H1 (cell line): ENCODE measurements around the gene MYLK. TPM values are rescaled to one million over a fixed set of nuclear protein-coding genes. Genes with fewer than 3 reads are reported as not detected.

Source experiments
- CTCF ChIA-PET: fragments of 300-600 bp; sonication (Branson Sonifier 250); formaldehyde crosslinking; loops from one replicate; lab custom pipeline; 2021; ENCODE audit not compliant: partially characterized antibody; lab: Charles Lee
- POLR2A ChIA-PET: fragments of 300-600 bp; sonication (Branson Sonifier 250); formaldehyde crosslinking; loops from one replicate; lab custom pipeline; 2021; ENCODE audit warnings: inconsistent platforms; ENCODE audit not compliant: partially characterized antibody; lab: Charles Lee
- DNase-seq, 2 experiments: peaks; one replicate each; pipeline versions ENCODE4 v3.0.0 to v3.0.0-alpha.2; 2010 to 2022; ENCODE audit warnings: low spot score in 2 of 2, low read depth in 1 of 2, mixed read lengths in 1 of 2
- FAIRE-seq: peaks from 2 replicates; lab custom pipeline; 2011; peaks lifted over from hg19 to GRCh38; lab: Jason Lieb, UNC
- H2AFZ ChIP-seq: 2 replicates; pipeline ENCODE4 v1.8.1; 2012; ENCODE audit warnings: low read length, inconsistent platforms
- H2AK5ac ChIP-seq: 2 replicates; pipeline ENCODE4 v1.6.1; 2013; ENCODE audit warnings: low read depth, low read length
- H2BK120ac ChIP-seq: replicated peaks from 2 replicates; pipeline ENCODE3; 2013; ENCODE audit warnings: low read depth, low read length, inconsistent platforms
- H2BK12ac ChIP-seq: 2 replicates; pipeline ENCODE4 v1.6.1; 2013; ENCODE audit warnings: low read depth, low read length
- H2BK15ac ChIP-seq: 2 replicates; pipeline ENCODE4 v1.6.1; 2013; ENCODE audit warnings: low read length
- H2BK20ac ChIP-seq: 2 replicates; pipeline ENCODE4 v1.6.1; 2013; ENCODE audit warnings: low read length
- H2BK5ac ChIP-seq: 2 replicates; pipeline ENCODE4 v1.6.1; 2013; ENCODE audit warnings: low read depth, low read length
- H3K14ac ChIP-seq: 2 replicates; pipeline ENCODE4 v1.6.1; 2013; ENCODE audit warnings: inconsistent platforms; ENCODE audit not compliant: insufficient read length
- H3K18ac ChIP-seq: 2 replicates; pipeline ENCODE4 v1.6.1; 2013; ENCODE audit warnings: low read length; ENCODE audit errors: extremely low read depth
- H3K23ac ChIP-seq: 2 replicates; pipeline ENCODE4 v1.6.1; 2013; ENCODE audit warnings: inconsistent platforms; ENCODE audit not compliant: insufficient read length
- H3K23me2 ChIP-seq: 2 replicates; pipeline ENCODE4 v1.6.1; 2013; ENCODE audit warnings: low read depth, low read length
- H3K27ac ChIP-seq: 2 replicates; pipeline ENCODE4 v1.6.1; 2011; ENCODE audit warnings: low read depth, low read length, inconsistent platforms
- H3K27me3 ChIP-seq, 4 experiments: replicated peaks in 1 of 4; 1 replicate in 1 of 4; 2 replicates in 3 of 4; pipeline versions ENCODE4 v1.6.1 to v1.8.1; 2011 to 2013; ENCODE audit warnings: low read length in 3 of 4, mild to moderate bottlenecking in 3 of 4, inconsistent platforms in 2 of 4, mixed read lengths in 2 of 4, moderate library complexity in 1 of 4; ENCODE audit not compliant: control insufficient read depth in 3 of 4, insufficient read depth in 3 of 4; ENCODE audit errors: extremely low read depth in 1 of 4
- H3K36me3 ChIP-seq, 4 experiments: 2 replicates each; pipeline versions ENCODE4 v1.6.1 to v1.8.1; 2011 to 2013; ENCODE audit warnings: mild to moderate bottlenecking in 4 of 4, low read length in 3 of 4, moderate library complexity in 2 of 4, control low read depth in 1 of 4, inconsistent platforms in 1 of 4; ENCODE audit not compliant: insufficient read depth in 4 of 4, control insufficient read depth in 2 of 4
- H3K4ac ChIP-seq: replicated peaks from 2 replicates; pipeline ENCODE3; 2013; ENCODE audit warnings: low read length, low read depth, mixed read lengths, inconsistent platforms; ENCODE audit not compliant: insufficient read length
- H3K4me1 ChIP-seq, 4 experiments: replicated peaks in 1 of 4; 1 replicate in 1 of 4; 2 replicates in 3 of 4; pipeline versions ENCODE4 v1.6.1 to v1.8.1; 2011 to 2013; ENCODE audit warnings: low read length in 3 of 4, inconsistent platforms in 2 of 4, mixed read lengths in 1 of 4; ENCODE audit not compliant: insufficient read depth in 4 of 4, control insufficient read depth in 3 of 4
- H3K4me2 ChIP-seq, 2 experiments: 2 replicates each; pipeline versions ENCODE4 v1.6.1 to v1.8.1; 2011 to 2013; ENCODE audit warnings: low read depth in 2 of 2, low read length in 2 of 2, control low read depth in 1 of 2, inconsistent platforms in 1 of 2, mild to moderate bottlenecking in 1 of 2; ENCODE audit not compliant: insufficient read depth in 1 of 2
- H3K4me3 ChIP-seq, 4 experiments: fragments of 200-600, 300-600 bp in 1 of 4; sonication (generic), shearing (Covaris generic), sonication (Bioruptor Twin) in 1 of 4; 2 replicates each; pipeline versions ENCODE4 v1.5.1 to v1.8.1; 2011 to 2016; ENCODE audit warnings: low read length in 4 of 4, low read depth in 3 of 4, control low read depth in 2 of 4, inconsistent platforms in 2 of 4, mild to moderate bottlenecking in 2 of 4, mixed read lengths in 1 of 4, moderate library complexity in 1 of 4; ENCODE audit not compliant: insufficient read depth in 2 of 4; ENCODE audit errors: extremely low read depth in 1 of 4
- H3K56ac ChIP-seq: replicated peaks from 2 replicates; pipeline ENCODE3; 2013; ENCODE audit warnings: low read depth, mild to moderate bottlenecking, mixed read lengths, low read length, inconsistent platforms; ENCODE audit not compliant: insufficient read length
- H3K79me1 ChIP-seq: 2 replicates; pipeline ENCODE4 v1.6.1; 2013; ENCODE audit warnings: low read depth, low read length, control low read depth
- H3K79me2 ChIP-seq, 2 experiments: 2 replicates each; pipeline versions ENCODE4 v1.6.1 to v1.8.1; 2012 to 2013; ENCODE audit warnings: low read length in 2 of 2, mild to moderate bottlenecking in 2 of 2, inconsistent platforms in 1 of 2; ENCODE audit not compliant: insufficient read depth in 2 of 2, control insufficient read depth in 1 of 2
- H3K9ac ChIP-seq, 4 experiments: replicated peaks in 1 of 4; 1 replicate in 1 of 4; 2 replicates in 3 of 4; pipeline versions ENCODE4 v1.6.1 to v1.8.1; 2011 to 2013; ENCODE audit warnings: low read depth in 3 of 4, low read length in 3 of 4, control low read depth in 2 of 4, mild to moderate bottlenecking in 2 of 4, moderate library complexity in 2 of 4, inconsistent platforms in 1 of 4; ENCODE audit errors: extremely low read depth in 1 of 4
- H3K9me3 ChIP-seq, 2 experiments: 2 replicates each; pipeline versions ENCODE4 v1.6.1 to v1.8.1; 2012 to 2013; ENCODE audit warnings: mild to moderate bottlenecking in 2 of 2, moderate library complexity in 2 of 2, control low read depth in 1 of 2, inconsistent platforms in 1 of 2, low read depth in 1 of 2, low read length in 1 of 2, mixed read lengths in 1 of 2; ENCODE audit not compliant: insufficient read depth in 2 of 2
- H4K20me1 ChIP-seq, 2 experiments: replicated peaks in 1 of 2; 2 replicates each; pipeline versions ENCODE3 to v1.8.1; 2011 to 2013; ENCODE audit warnings: inconsistent platforms in 2 of 2, low read length in 2 of 2, mild to moderate bottlenecking in 1 of 2; ENCODE audit not compliant: insufficient read depth in 2 of 2, control insufficient read depth in 1 of 2
- H4K5ac ChIP-seq: 2 replicates; pipeline ENCODE4 v1.6.1; 2013; ENCODE audit warnings: low read length, low read depth, mixed read lengths, inconsistent platforms; ENCODE audit not compliant: insufficient read length
- H4K8ac ChIP-seq: 2 replicates; pipeline ENCODE4 v1.8.0; 2013; ENCODE audit warnings: mild to moderate bottlenecking, moderate library complexity, low read length, inconsistent platforms; ENCODE audit not compliant: insufficient read depth; ENCODE audit errors: extremely low read depth
- H4K91ac ChIP-seq: replicated peaks from 2 replicates; pipeline ENCODE3; 2013; ENCODE audit warnings: low read length, mixed read lengths, inconsistent platforms; ENCODE audit not compliant: insufficient read length
- ASH2L ChIP-seq: fragments of 200-600, 300-600 bp; sonication (generic); IDR thresholded peaks from one replicate; pipeline ENCODE4 v1.7.1; 2017; ENCODE audit warnings: low read length
- BACH1 ChIP-seq: IDR thresholded peaks from 2 replicates; pipeline ENCODE4 v1.6.1; 2012; ENCODE audit warnings: low read length, improper control_type of control experiment
- CHD1 ChIP-seq: IDR thresholded peaks from 2 replicates; pipeline ENCODE4 v1.6.1; 2012; ENCODE audit warnings: low read depth, low read length, improper control_type of control experiment
- FOSL1 ChIP-seq: IDR thresholded peaks from 2 replicates; pipeline ENCODE4 v1.6.1; 2011; ENCODE audit warnings: mild to moderate bottlenecking, low read depth, low read length, moderate library complexity; ENCODE audit not compliant: insufficient read depth
- GTF2F1 ChIP-seq: IDR thresholded peaks from 2 replicates; pipeline ENCODE4 v1.6.1; 2012; ENCODE audit warnings: low read depth, low read length, improper control_type of control experiment, borderline replicate concordance
- HDAC6 ChIP-seq: IDR thresholded peaks from one replicate; pipeline ENCODE4 v1.7.1; 2012; ENCODE audit warnings: low read depth, mild to moderate bottlenecking, inconsistent platforms, low read length, moderate library complexity
- KDM4A ChIP-seq: IDR thresholded peaks from one replicate; pipeline ENCODE4 v1.7.1; 2012; ENCODE audit warnings: low read depth, mild to moderate bottlenecking, moderate library complexity, low read length, inconsistent platforms; ENCODE audit not compliant: severe bottlenecking
- PHF8 ChIP-seq: fragments of 200-600 bp; sonication (generic); conservative IDR thresholded peaks from 2 replicates; pipeline ENCODE4 v1.7.1; 2012; ENCODE audit warnings: low read depth, mild to moderate bottlenecking, inconsistent platforms, low read length, moderate library complexity
- POU5F1 ChIP-seq: IDR thresholded peaks from 2 replicates; pipeline ENCODE4 v1.6.1; 2011; ENCODE audit warnings: low read depth, mild to moderate bottlenecking, low read length, moderate library complexity
- TCF12 ChIP-seq: IDR thresholded peaks from 2 replicates; pipeline ENCODE4 v1.6.1; 2011; ENCODE audit warnings: low read depth, mild to moderate bottlenecking, low read length
- YY1 ChIP-seq: IDR thresholded peaks from 2 replicates; pipeline ENCODE4 v1.6.1; 2011; ENCODE audit warnings: low read depth, mild to moderate bottlenecking, low read length
- WGBS, 2 experiments: shearing (Covaris generic) in 1 of 2; methylation state at CpG; one replicate each; pipeline versions ENCODE4 v1.1.6 to v1.1.7; 2013 to 2015; ENCODE audit warnings: low lambda C conversion rate in 2 of 2, mixed read lengths in 2 of 2, inconsistent platforms in 1 of 2, low coverage in 1 of 2, missing lambda C conversion rate in 1 of 2; ENCODE audit not compliant: insufficient replicate concordance in 2 of 2, insufficient coverage in 1 of 2, insufficient read length in 1 of 2; ENCODE audit errors: extremely low coverage in 1 of 2, missing lambda C conversion rate in 1 of 2; 5-methylcytosine and 5-hydroxymethylcytosine counted together
- polyA plus RNA-seq, 7 experiments: library from polyadenylated mRNA; depleted of rRNA in 3 of 7; stranded (reverse) in 5 of 7; unstranded in 2 of 7; fragments of >200 nt in 5 of 7; fragments of 200-250 nt in 2 of 7; gene quantifications; 1 replicate in 5 of 7; 2 replicates in 1 of 7; 4 replicates in 1 of 7; pipeline versions ENCODE4 v1.2.1 to v1.2.3, GENCODE V29; 2011 to 2013; ENCODE audit warnings: missing spikeins in 2 of 7, mixed read lengths in 2 of 7
- total RNA-seq: library from RNA; stranded (reverse); fragmentation: NEBNext Ultra II Directional; extraction: Animal tissue kit (Norgen Biotek cat#: 25700); gene quantifications from 2 replicates; pipeline ENCODE4 v1.2.1, GENCODE V29; 2021
- TF ChIP-seq, protein P1 (sequence below): IDR thresholded peaks from 2 replicates; pipeline ENCODE4 v1.6.1; 2012; ENCODE audit warnings: low read length, inconsistent platforms

MYLK gene
- total and polyA plus RNA-seq, 2 of the 8 experiments (the other 6 are each of a cell fraction or from before 2014, with no cell fraction given): 11.6 to 21.3 TPM

DNA sequence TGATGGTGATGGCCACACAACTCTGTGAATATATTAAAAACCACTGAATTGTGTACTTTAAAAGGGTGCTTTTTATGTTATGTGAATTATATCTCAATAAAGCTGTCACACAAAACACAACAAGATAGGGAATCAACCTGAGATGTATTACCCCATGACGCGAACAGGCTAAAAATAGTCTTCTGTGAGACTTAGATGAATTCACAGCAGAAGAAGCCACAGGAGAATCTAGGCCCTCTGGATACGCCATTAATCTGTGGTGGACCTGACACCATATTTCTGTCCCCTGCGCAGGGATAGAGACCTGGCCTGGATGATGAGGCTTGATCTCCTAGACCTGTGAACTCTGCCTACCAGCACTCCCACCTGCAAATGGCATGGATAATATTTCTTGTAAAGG lies 153.3 kb downstream of the MYLK start:
- Histone ChIP-seq H3K18ac (no peak overlapping the region), H4K91ac (no peak overlapping the region)
- TF ChIP-seq KDM4A: no peak
- TF ChIP-seq, protein P1, sequence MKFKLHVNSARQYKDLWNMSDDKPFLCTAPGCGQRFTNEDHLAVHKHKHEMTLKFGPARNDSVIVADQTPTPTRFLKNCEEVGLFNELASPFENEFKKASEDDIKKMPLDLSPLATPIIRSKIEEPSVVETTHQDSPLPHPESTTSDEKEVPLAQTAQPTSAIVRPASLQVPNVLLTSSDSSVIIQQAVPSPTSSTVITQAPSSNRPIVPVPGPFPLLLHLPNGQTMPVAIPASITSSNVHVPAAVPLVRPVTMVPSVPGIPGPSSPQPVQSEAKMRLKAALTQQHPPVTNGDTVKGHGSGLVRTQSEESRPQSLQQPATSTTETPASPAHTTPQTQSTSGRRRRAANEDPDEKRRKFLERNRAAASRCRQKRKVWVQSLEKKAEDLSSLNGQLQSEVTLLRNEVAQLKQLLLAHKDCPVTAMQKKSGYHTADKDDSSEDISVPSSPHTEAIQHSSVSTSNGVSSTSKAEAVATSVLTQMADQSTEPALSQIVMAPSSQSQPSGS: no peak
- TF ChIP-seq BACH1: no peak
- TF ChIP-seq FOSL1: no peak
- no peak for TF ChIP-seq ASH2L
- TF ChIP-seq GTF2F1: no peak
- no peak for TF ChIP-seq TCF12
- no peak for TF ChIP-seq POU5F1
- TF ChIP-seq YY1: no peak
- no peak for TF ChIP-seq PHF8
- no peak for TF ChIP-seq CHD1
- no peak for TF ChIP-seq HDAC6
- TF ChIP-seq, all 59 proteins: peak for 0
- no peaks in the 10 kb centered on the region for H4K20me1 ChIP-seq
- no peak overlapping the region for H3K23ac ChIP-seq
- H3K9me3 ChIP-seq: no peaks in the 10 kb centered on the region
- no peak overlapping the region for H3K4me2 ChIP-seq
- H3K79me2 ChIP-seq: no peaks in the 10 kb centered on the region
- H3K56ac ChIP-seq: no peak overlapping the region
- no peak overlapping the region for H3K27ac ChIP-seq
- H3K4me1 ChIP-seq: no peaks in the 10 kb centered on the region
- H2BK15ac ChIP-seq: no peak overlapping the region
- WGBS, 2 experiments: 96% methylated on average over 4 of the region's 4 CpGs; no CpG with 5 or more reads in 1 of the 2 experiments
- H2AFZ ChIP-seq: no peak overlapping the region
- H3K9ac ChIP-seq: no peak overlapping the region
- H3K4me3 ChIP-seq: no peak overlapping the region
- no peak overlapping the region for H2AK5ac ChIP-seq
- H3K23me2 ChIP-seq: no peaks in the 10 kb centered on the region
- CTCF ChIA-PET: interaction anchor here (1.0 to 5.7 kb wide), 5 partner anchors 12 to 83 kb away, joined by 3 to 62 read pairs (median 3); no protein-coding TSS in a partner anchor
- no peak overlapping the region for H3K14ac ChIP-seq
- FAIRE-seq: no peak
- no peak overlapping the region for H2BK120ac ChIP-seq
- H2BK5ac ChIP-seq: no peak overlapping the region
- H3K4ac ChIP-seq: no peak overlapping the region
- no peak overlapping the region for H2BK20ac ChIP-seq
- no peak overlapping the region for H4K5ac ChIP-seq
- H2BK12ac ChIP-seq: no peak overlapping the region
- H4K8ac ChIP-seq: no peak overlapping the region
- H3K27me3 ChIP-seq: no peaks in the 10 kb centered on the region
- no peaks in the 10 kb centered on the region for H3K36me3 ChIP-seq
- POLR2A ChIA-PET: no interaction called here
- no peak for DNase-seq
- H3K79me1 ChIP-seq: no peaks in the 10 kb centered on the region
